OCI-LY1 (cell line): ENCODE results near the gene KIF21A.

Experiments
- CTCF ChIP-seq: fragments of 200-600 bp; sonication (generic), shearing (Covaris generic); IDR thresholded peaks from 2 replicates; pipeline ENCODE4 v1.5.1; 2017; ENCODE audit warnings: mild to moderate bottlenecking, antibody characterized with exemption, low read length, moderate library complexity, mixed read lengths
- EZH2 ChIP-seq: fragments of 200-600 bp; sonication (generic), shearing (Covaris generic); IDR thresholded peaks from 2 replicates; pipeline ENCODE4 v1.8.0; 2017; ENCODE audit warnings: borderline replicate concordance, mixed run types, mild to moderate bottlenecking, antibody characterized with exemption, low read length, moderate library complexity, mixed read lengths

- TF ChIP-seq EZH2 (no peak), CTCF (no peak)
Measured at GRCh38 chr12:39375206-39375808, 67.6 kb downstream of the KIF21A start.
